OCI-M2 (cell line): Measurements from ENCODE around the gene HACL1.

Experiments
- DNase-seq: peaks from one replicate; lab custom pipeline; 2025; ENCODE audit not compliant: unreplicated experiment; lab: John Stamatoyannopoulos, UW

The HACL1 gene

GRCh38 chr3:15528854-15529537 is 72.4 kb downstream of the HACL1 start:
- no peak for DNase-seq

GRCh38 chr3:15527031-15527459 is 74.3 kb downstream of the HACL1 start:
- no peak for DNase-seq

GRCh38 chr3:15525790-15526189 is 75.6 kb downstream of the HACL1 start:
- no peak for DNase-seq

GRCh38 chr3:15523660-15524417 is 77.5 kb downstream of the HACL1 start:
- DNase-seq, result no peak

- no peak for DNase-seq
Observed at GRCh38 chr3:15522016-15522415, 79.4 kb downstream of the HACL1 start.

GRCh38 chr3:15521573-15521965 is 79.8 kb downstream of the HACL1 start, which contains the start of gene COLQ:
TSS of gene COLQ (minus strand) at chr3:15521706. CDS start at chr3:15521625, 81 bp downstream.
- no peak for DNase-seq

- no peak for DNase-seq
Observed at GRCh38 chr3:15520804-15521572, 80.4 kb downstream of the HACL1 start.

- no peak for DNase-seq
Observed at GRCh38 chr3:15520185-15520584, 81.2 kb downstream of the HACL1 start.

- no peak for DNase-seq
Observed at GRCh38 chr3:15519096-15519495, 82.3 kb downstream of the HACL1 start.

- no peak for DNase-seq
Observed at GRCh38 chr3:15514663-15515340, 86.6 kb downstream of the HACL1 start.

- DNase-seq, result no peak
Observed at GRCh38 chr3:15513810-15514662, 87.3 kb downstream of the HACL1 start.

- DNase-seq, result no peak
Observed at GRCh38 chr3:15513116-15513515, 88.3 kb downstream of the HACL1 start.

- no peak for DNase-seq
Observed at GRCh38 chr3:15512166-15512565, 89.2 kb downstream of the HACL1 start.

- DNase-seq, result no peak
Observed at GRCh38 chr3:15511156-15511555, 90.2 kb downstream of the HACL1 start.
